ENCODE results near the gene CCDC192. TPM values are rescaled to one million over a fixed set of nuclear protein-coding genes. Genes with fewer than 3 reads are reported as not detected.

The CCDC192 gene
- total RNA-seq, 1 donor from 2014 or later = not detected

DNA sequence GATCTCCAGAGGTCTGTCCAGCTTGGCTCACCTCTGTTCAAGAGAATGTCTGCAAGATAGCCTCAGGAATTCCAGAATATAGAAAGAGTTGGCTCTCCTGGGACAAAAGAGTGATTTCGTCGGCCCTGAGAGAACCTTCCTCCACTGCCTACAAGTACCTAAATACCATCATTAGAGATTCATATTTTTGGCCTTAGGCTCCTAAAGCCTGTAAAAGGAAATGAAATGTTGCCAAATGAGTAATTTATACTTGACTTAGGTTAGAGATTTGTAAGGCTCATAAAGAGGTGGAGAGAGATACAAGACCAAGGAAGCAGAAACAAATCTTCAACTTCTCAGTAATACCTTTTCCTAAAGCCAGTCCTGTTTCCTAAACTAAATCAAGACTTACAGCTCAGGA, 146.2 kb downstream of the CCDC192 start:
- TF ChIP-seq, protein P1, sequence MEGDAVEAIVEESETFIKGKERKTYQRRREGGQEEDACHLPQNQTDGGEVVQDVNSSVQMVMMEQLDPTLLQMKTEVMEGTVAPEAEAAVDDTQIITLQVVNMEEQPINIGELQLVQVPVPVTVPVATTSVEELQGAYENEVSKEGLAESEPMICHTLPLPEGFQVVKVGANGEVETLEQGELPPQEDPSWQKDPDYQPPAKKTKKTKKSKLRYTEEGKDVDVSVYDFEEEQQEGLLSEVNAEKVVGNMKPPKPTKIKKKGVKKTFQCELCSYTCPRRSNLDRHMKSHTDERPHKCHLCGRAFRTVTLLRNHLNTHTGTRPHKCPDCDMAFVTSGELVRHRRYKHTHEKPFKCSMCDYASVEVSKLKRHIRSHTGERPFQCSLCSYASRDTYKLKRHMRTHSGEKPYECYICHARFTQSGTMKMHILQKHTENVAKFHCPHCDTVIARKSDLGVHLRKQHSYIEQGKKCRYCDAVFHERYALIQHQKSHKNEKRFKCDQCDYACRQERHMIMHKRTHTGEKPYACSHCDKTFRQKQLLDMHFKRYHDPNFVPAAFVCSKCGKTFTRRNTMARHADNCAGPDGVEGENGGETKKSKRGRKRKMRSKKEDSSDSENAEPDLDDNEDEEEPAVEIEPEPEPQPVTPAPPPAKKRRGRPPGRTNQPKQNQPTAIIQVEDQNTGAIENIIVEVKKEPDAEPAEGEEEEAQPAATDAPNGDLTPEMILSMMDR (IDR thresholded peaks at IDR 0.05) = no peak
- intact Hi-C loops (cut with DNase I) = no loop called here
- H3K36me3 ChIP-seq = no peaks in the 10 kb centered on the region
- H3K27ac ChIP-seq = no peak overlapping the region
- no peaks in the 10 kb centered on the region for H3K9me3 ChIP-seq
- H3K27me3 ChIP-seq (ENCODE audit: low read depth) = no peaks in the 10 kb centered on the region
- H3K4me1 ChIP-seq = no peaks in the 10 kb centered on the region
- no peak overlapping the region for H3K4me3 ChIP-seq
- ATAC-seq (no peak), DNase-seq (no peak)

DNA sequence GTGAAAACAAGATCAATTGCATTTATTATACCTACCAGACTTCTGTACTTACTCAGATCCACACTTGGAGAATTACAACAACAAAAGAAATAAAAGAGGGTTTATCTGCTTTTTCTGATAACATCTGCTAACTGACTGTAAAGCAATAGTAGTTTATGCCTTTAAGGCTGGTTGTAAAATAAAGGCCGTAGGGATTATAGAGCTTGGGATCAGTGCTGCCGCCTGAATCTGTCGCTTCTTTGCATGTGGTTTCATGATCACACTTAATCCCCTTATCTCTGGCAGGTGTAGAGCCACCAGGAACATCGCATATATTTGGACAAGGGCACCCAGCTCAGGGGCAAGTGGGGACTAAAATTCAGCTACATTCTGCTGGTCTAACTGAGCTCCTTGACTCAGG, 146.7 kb downstream of the CCDC192 start:
- H3K36me3 ChIP-seq = no peaks in the 10 kb centered on the region
- no peak overlapping the region for H3K4me3 ChIP-seq
- no peak for ATAC-seq
- no peaks in the 10 kb centered on the region for H3K27me3 ChIP-seq (ENCODE audit: low read depth)
- no peaks in the 10 kb centered on the region for H3K4me1 ChIP-seq
- no peaks in the 10 kb centered on the region for H3K9me3 ChIP-seq
- DNase-seq = no peak
- H3K27ac ChIP-seq = no peak overlapping the region
- intact Hi-C loops (cut with DNase I) = no loop called here
- TF ChIP-seq, protein P1 (IDR thresholded peaks at IDR 0.05) = no peak

DNA sequence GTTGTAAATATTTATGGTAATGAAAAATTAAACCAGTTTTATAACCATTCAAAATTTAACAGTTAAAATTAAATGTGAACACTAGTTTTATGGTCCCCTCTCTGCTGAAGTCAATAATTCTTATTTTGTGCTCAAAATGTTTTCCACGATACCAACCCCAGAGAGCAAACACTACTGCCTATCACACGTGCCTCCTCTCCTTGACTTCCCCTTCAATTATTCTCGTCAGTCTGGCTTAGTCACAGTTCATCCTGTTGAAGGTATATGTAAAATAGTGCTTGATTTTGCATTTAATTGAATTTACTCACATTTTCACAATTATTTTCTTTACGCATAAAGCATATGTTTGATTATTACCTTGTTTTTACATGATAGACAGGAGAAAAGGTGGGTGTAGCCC, 148.8 kb downstream of the CCDC192 start:
- H3K27ac ChIP-seq = no peak overlapping the region
- no peaks in the 10 kb centered on the region for H3K4me1 ChIP-seq
- DNase-seq (no peak), ATAC-seq (no peak)
- no peaks in the 10 kb centered on the region for H3K36me3 ChIP-seq
- H3K9me3 ChIP-seq = no peaks in the 10 kb centered on the region
- intact Hi-C loops (cut with DNase I) = no loop called here
- TF ChIP-seq, protein P1 (IDR thresholded peaks at IDR 0.05) = no peak
- H3K4me3 ChIP-seq = no peak overlapping the region
- no peaks in the 10 kb centered on the region for H3K27me3 ChIP-seq (ENCODE audit: low read depth)

GRCh38 chr5:127854520-127854919, 151.3 kb downstream of the CCDC192 start:
- Histone ChIP-seq H3K27ac (no peak overlapping the region), H3K9me3 (no peaks in the 10 kb centered on the region), H3K27me3 (ENCODE audit: low read depth) (no peaks in the 10 kb centered on the region), H3K4me3 (no peak overlapping the region), H3K4me1 (no peaks in the 10 kb centered on the region), H3K36me3 (no peaks in the 10 kb centered on the region)
- DNase-seq = no peak
- ATAC-seq = no peak
- intact Hi-C loops (cut with DNase I) = no loop called here
- TF ChIP-seq, protein P1 (IDR thresholded peaks at IDR 0.05) = no peak

- H3K4me1 ChIP-seq = no peaks in the 10 kb centered on the region
- no peaks in the 10 kb centered on the region for H3K27me3 ChIP-seq (ENCODE audit: low read depth)
- H3K9me3 ChIP-seq = no peaks in the 10 kb centered on the region
- TF ChIP-seq, protein P1 (IDR thresholded peaks at IDR 0.05) = no peak
- intact Hi-C loops (cut with DNase I) = no loop called here
- DNase-seq = no peak
- no peak overlapping the region for H3K4me3 ChIP-seq
- no peaks in the 10 kb centered on the region for H3K36me3 ChIP-seq
- ATAC-seq = peak; percentile 71 to 77
- H3K27ac ChIP-seq = no peak overlapping the region
Measured at GRCh38 chr5:127856292-127856691, 153.1 kb downstream of the CCDC192 start.
